ENCODE results near the gene GPR155.

DNA sequence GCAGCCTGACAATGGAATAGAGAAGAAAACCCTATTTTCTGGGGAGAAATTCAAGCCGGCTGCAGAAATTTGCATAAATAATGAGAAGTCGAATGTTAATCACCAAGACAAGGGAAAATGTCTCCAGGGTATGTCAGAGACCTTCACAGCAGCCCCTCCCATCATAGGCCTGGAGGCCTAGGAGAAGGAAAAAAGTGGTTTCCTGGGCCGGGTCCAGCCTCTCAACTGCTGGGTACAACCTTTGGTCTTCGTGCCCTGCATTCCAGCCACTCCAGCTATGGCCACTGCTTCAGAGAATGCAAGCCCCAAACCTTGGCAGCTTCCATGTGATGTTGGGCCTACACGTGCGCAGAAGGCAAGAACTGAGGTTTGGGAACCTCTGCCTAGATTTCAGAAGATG is 97.3 kb downstream of the GPR155 start:
- TF ChIP-seq, protein P1, sequence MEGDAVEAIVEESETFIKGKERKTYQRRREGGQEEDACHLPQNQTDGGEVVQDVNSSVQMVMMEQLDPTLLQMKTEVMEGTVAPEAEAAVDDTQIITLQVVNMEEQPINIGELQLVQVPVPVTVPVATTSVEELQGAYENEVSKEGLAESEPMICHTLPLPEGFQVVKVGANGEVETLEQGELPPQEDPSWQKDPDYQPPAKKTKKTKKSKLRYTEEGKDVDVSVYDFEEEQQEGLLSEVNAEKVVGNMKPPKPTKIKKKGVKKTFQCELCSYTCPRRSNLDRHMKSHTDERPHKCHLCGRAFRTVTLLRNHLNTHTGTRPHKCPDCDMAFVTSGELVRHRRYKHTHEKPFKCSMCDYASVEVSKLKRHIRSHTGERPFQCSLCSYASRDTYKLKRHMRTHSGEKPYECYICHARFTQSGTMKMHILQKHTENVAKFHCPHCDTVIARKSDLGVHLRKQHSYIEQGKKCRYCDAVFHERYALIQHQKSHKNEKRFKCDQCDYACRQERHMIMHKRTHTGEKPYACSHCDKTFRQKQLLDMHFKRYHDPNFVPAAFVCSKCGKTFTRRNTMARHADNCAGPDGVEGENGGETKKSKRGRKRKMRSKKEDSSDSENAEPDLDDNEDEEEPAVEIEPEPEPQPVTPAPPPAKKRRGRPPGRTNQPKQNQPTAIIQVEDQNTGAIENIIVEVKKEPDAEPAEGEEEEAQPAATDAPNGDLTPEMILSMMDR (IDR thresholded peaks at IDR 0.05 in 8 of 11, conservative IDR thresholded peaks at IDR 0.05 in 3 of 11): no peak
- TF ChIP-seq POLR2AphosphoS5 (IDR thresholded peaks at IDR 0.05): no peak
- TF ChIP-seq POLR2A (IDR thresholded peaks at IDR 0.05): no peak

Measured in spleen (tissue), 7 donors.